ENCODE results near the gene SOX18.

Gene SOX18

GRCh38 chr20:64040231-64041039, 9.0 kb downstream of the SOX18 start:
- no peak for TF ChIP-seq CTCF (IDR thresholded peaks at IDR 0.05; ENCODE audit: borderline replicate concordance, insufficient read depth, low read depth, low read length)

GRCh38 chr20:64039293-64040160, 9.9 kb downstream of the SOX18 start:
- TF ChIP-seq CTCF (IDR thresholded peaks at IDR 0.05; ENCODE audit: borderline replicate concordance, insufficient read depth, low read depth, low read length): no peak
- peak overlapping the region; percentile 45 for H3K4me3 ChIP-seq (ENCODE audit: low read depth, low read length)

More at GRCh38 chr20:64040231-64041039, 9.0 kb downstream of the SOX18 start:
- H3K4me3 ChIP-seq (ENCODE audit: low read depth, low read length): no peak overlapping the region

DNA sequence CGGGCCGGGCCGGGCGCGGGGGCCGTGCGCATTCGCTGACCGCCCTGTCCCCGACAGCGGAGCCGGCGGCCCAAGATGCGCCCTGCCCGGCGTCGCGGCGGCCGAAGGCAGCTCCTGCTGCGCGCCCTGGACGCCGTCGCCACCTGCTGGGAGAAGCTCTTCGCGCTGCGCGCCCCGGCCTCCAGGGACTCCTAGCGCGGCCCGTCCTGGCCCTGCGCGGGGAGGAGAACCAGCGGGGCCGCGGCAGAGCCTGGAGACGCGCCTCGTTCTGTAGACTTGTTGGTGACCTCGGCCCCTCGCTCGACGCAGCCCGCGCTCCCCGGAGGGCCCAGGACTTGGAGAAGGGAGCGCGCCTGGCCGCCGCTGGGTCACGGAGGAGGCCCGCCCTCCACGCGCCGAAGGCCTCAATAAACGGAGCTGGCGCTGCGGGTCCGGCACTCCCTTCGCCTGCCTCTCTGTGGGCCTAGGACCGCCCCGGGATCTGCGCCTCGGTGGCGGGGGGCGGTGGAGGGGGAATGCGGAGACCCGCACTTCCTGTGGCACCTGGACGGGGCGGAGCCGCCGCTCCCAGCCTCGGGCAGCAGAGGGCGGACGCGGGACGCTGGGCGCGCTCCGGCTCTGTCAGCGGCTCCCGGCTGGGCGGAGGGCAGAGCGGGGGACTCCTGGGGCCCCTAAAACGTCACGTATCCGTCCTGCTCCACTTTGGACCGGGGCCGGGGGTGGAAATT, 10.7 kb downstream of the SOX18 start:
- TF ChIP-seq CTCF (IDR thresholded peaks at IDR 0.05; ENCODE audit: borderline replicate concordance, insufficient read depth, low read depth, low read length): peak; percentile 87
- peak overlapping the region; percentile 45 for H3K4me3 ChIP-seq (ENCODE audit: low read depth, low read length)

DNA sequence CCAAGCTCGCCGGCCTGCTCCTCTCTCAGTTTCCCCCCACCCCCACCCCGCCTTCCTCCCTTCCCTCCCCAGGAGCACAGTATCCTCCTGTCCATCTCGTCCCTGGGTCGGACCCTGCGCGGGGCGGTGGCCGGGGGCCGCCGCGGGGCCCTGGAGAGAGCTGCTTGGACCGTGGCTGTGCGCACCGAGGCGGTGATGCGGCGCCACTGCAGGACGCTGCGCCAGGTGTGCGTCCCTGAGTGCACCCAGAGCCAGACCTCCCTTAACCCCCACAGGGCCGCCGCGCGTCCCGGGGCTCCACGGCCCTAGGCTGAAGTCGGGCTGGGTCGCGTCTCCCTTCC, 11.2 kb downstream of the SOX18 start:
- H3K4me3 ChIP-seq (ENCODE audit: low read depth, low read length): peak overlapping the region; percentile 45
- TF ChIP-seq CTCF (IDR thresholded peaks at IDR 0.05; ENCODE audit: borderline replicate concordance, insufficient read depth, low read depth, low read length): no peak

DNA sequence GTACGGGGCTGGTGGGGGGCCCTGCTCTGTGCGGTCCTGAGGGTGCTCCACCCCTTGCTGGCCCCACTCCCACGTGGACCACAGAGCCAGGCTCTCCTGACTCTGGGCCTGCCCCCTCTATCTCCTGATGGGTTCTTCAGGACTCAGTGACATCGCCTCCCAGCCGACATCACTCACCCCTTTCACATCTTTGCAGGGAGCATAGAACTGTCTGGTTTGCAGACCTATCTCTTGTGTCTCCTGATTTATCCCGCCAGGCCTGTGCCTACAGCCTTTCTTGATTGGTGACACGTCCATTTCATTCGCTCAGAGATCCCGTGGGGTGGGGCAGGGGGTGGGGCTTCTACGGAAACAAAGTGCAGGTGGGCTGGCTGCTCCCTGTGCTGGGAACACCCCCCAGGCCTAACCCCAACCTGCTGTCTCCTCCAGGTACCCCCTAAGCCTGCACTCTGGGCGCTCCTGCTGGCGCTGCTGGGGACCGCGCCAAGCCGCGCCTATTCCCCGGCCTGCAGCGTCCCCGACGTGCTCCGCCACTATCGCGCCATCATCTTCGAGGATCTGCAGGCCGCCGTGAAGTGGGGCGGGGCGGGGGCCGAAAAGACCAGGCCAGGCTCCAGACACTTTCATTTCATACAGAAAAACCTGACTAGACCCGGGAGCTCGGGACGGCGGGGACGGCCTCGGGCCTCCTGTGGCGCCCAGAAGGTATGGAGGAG, 11.8 kb downstream of the SOX18 start:
- H3K4me3 ChIP-seq (ENCODE audit: low read depth, low read length): no peak overlapping the region
- TF ChIP-seq CTCF (IDR thresholded peaks at IDR 0.05; ENCODE audit: borderline replicate concordance, insufficient read depth, low read depth, low read length): no peak

- H3K4me3 ChIP-seq (ENCODE audit: low read depth, low read length): no peak overlapping the region
Measured at GRCh38 chr20:64037199-64037497, 12.3 kb downstream of the SOX18 start.

More at GRCh38 chr20:64037199-64037497, 12.3 kb downstream of the SOX18 start:
- TF ChIP-seq CTCF (IDR thresholded peaks at IDR 0.05; ENCODE audit: borderline replicate concordance, insufficient read depth, low read depth, low read length): no peak
